HG02588 (cell line): Measurements from ENCODE around the gene HOXD4.

Experiments
- ATAC-seq: cut with Tn5 transposase; IDR thresholded peaks from one replicate; pipeline ENCODE4 v1.9.1; 2021; ENCODE audit warnings: mild to moderate bottlenecking, moderate library complexity; ENCODE audit not compliant: unreplicated experiment

Gene HOXD4

GRCh38 chr2:176114120-176114929 is 37.0 kb upstream of the HOXD4 start:
- ATAC-seq, result no peak

- no peak for ATAC-seq
Measured at GRCh38 chr2:176114930-176115625, 36.3 kb upstream of the HOXD4 start.

GRCh38 chr2:176115883-176116813 is 35.2 kb upstream of the HOXD4 start, which contains the start of gene HOXD10:
TSS of gene HOXD10 (plus strand) at chr2:176116778. CDS start at chr2:176116834, 56 bp downstream.
- no peak for ATAC-seq

- ATAC-seq, result no peak
Measured at GRCh38 chr2:176117162-176117822, 34.1 kb upstream of the HOXD4 start.

- no peak for ATAC-seq
Measured at GRCh38 chr2:176117823-176118371, 33.5 kb upstream of the HOXD4 start.

GRCh38 chr2:176118601-176119339 is 32.6 kb upstream of the HOXD4 start:
- peak; percentile 54 for ATAC-seq

GRCh38 chr2:176120364-176121189 is 30.8 kb upstream of the HOXD4 start:
- no peak for ATAC-seq

GRCh38 chr2:176121190-176122051 is 29.9 kb upstream of the HOXD4 start:
- ATAC-seq, result no peak

- no peak for ATAC-seq
Measured at GRCh38 chr2:176122052-176122682, 29.2 kb upstream of the HOXD4 start.

GRCh38 chr2:176122683-176123410 is 28.5 kb upstream of the HOXD4 start, which contains the start of gene HOXD9:
TSS of gene HOXD9 (plus strand) at chr2:176122719. CDS start at chr2:176122769, 50 bp downstream.
- no peak for ATAC-seq

GRCh38 chr2:176123411-176124109 is 27.8 kb upstream of the HOXD4 start:
- no peak for ATAC-seq

GRCh38 chr2:176124110-176124946 is 27.0 kb upstream of the HOXD4 start:
- ATAC-seq, result no peak

- no peak for ATAC-seq
Measured at GRCh38 chr2:176124947-176125771, 26.2 kb upstream of the HOXD4 start.

- ATAC-seq, result no peak
Measured at GRCh38 chr2:176125772-176126054, 25.6 kb upstream of the HOXD4 start.
